Measurements from ENCODE around the gene CD72.

Gene CD72

DNA sequence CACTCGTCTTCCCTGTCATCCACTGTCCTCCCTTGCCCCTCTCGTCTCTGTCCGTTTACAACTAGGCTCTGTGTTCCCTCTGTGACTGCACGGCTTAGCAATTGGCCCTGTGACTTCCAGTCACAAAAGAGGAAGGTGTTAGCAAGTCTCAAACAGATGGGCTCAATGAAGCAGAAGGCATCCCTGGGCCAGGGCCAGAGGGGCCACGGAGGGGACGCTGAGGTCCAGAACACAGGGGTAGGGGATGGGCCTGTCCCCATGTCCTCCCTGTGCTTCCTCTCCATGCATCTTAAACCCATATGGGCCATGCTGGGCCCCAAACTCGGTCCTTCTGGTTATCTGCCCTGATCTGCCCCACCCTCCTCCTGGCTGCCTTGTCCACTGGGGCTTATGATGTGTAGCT lies at the start of gene CD72:
Gene CD72 (minus strand): TSS at position 89 of the 403 bp plus-strand sequence. CDS start 110 bp downstream, outside the sequence.
- DNase-seq: no peak

- no peak for DNase-seq
Measured at GRCh38 chr9:35667939-35668338, 49.7 kb upstream of the CD72 start.

DNA sequence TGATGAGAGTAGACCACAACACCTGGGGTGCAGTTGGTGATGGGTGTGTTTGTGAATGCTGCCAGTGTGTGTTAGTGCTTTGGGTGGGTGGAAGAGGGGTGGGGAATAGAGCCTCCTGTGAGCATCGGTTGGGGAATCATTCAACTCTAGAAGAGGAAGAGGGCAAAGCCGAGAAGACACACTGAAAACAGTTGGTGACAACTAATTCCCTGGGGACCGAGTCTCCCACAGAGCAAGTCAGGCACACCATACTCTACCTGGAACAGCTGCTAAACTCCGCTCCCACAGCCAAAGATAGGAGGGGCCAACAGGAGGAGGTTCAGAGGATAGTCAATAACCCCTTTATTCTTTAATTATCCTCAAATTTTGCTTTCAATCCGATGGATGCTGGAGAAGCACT lies 48.3 kb upstream of the CD72 start:
- no peak for DNase-seq

DNA sequence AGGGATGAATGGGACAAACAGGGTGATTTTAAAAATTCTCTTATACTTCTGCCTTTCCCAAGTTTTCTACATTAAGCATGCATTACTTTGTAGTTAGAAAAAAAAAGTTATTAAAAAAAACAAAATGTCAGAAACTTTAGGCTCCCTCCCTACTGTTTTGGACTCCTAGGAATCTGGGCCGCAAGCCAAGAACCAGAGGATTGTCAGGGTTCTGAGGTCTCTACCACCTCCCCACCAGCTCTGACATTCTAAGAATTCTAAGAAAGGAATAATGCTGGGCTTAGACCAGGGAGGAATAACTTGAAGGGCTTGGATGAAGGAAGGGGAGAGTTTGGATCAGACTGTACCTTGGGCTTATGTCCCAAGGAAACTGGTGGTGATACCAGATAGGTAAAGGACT lies 47.8 kb upstream of the CD72 start:
- DNase-seq: no peak

DNA sequence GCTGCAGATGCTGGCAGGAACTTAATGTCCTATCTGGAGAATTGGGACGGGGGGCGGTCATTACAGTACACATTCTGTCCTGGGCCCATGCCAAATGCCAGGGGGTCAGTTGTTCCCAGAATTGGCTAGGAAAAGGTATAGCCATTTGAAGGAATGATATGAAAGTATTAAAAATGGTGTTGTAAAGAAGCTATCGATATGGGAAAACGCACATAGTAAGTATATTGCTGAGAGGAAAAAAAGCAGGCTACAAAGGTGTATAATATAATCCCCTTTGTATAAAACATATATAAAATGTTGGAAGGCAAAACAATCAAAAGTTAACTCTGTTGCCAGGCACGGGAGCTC lies 47.2 kb upstream of the CD72 start:
- DNase-seq: no peak

DNA sequence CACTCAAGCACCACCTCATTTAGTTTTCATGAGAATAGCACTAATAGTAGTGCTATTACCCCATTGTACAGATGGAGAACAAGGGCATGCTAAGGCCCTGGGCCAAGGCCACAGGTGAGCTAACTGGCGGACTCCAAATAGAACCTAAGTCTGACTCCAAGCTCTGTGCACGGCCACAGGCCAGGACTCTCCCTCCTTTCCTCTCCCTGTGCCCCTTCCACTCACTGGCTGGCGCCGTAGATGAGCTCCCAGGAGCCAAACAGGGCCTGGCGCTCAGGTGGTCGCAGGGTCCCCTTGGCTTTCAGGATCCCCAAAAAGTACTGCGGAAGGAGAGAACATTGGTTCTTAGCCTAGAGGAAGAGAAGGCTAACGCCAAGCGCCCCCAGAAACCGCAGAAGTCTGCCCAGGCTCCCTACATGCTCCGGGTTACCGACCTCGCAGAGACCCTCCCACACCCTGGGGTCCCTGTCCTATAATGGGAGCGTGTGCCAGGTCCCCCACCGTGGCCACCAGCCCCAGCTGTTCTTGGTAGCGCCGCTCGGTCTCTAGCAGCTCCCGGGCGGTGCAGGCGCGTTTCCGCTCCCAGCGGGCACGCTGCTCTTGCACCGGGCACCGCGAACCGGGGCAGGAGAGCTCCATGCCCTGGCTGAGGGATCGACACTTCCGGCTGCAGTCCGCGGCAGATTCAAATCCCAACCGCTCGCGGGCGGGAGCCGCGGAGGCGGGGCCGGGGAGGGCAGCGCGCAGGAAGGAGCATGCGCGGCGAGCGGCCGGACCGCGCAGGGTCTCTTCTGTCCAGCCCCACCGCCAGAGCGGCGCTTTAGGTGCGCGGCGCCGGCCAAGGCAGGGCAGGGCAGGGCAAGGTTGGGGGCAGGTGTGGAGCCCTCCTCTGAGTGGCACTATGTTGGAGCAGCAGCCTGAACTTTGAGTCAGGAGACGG lies 46.6 kb upstream of the CD72 start, which contains the start of gene ARHGEF39:
Gene ARHGEF39 (minus strand): TSS at position 665 of the 940 bp plus-strand sequence. CDS start 26 bp downstream, at position 639.
- peak in 1 of 2 experiments; percentile 30 for DNase-seq

DNA sequence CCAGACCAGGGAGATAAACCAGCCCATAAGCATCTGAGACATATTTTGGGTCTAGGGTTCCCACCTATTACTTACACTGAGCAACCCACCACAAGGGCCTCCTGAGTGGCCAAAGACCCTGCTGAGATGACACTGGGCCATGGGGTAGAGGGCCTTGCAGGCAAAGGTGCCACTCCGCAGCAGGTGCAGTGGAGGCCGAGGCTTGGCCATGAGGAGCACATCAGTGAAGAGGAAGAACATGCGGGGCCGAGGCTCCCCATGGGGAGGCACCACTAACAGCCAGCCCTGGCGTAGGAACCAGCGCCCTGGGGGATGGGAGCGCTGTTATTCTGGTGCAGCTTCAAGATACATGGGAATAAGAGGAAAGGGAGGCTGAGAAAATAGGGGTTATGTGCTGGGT lies 44.2 kb upstream of the CD72 start:
- DNase-seq: no peak

- no peak for DNase-seq
Measured at GRCh38 chr9:35661756-35662350, 43.6 kb upstream of the CD72 start.

- DNase-seq: no peak
Measured at GRCh38 chr9:35660966-35661415, 42.8 kb upstream of the CD72 start.

- no peak for DNase-seq
Measured at GRCh38 chr9:35659340-35659739, 41.1 kb upstream of the CD72 start.

GRCh38 chr9:35658968-35659220 lies 40.7 kb upstream of the CD72 start:
- no peak for DNase-seq

DNA sequence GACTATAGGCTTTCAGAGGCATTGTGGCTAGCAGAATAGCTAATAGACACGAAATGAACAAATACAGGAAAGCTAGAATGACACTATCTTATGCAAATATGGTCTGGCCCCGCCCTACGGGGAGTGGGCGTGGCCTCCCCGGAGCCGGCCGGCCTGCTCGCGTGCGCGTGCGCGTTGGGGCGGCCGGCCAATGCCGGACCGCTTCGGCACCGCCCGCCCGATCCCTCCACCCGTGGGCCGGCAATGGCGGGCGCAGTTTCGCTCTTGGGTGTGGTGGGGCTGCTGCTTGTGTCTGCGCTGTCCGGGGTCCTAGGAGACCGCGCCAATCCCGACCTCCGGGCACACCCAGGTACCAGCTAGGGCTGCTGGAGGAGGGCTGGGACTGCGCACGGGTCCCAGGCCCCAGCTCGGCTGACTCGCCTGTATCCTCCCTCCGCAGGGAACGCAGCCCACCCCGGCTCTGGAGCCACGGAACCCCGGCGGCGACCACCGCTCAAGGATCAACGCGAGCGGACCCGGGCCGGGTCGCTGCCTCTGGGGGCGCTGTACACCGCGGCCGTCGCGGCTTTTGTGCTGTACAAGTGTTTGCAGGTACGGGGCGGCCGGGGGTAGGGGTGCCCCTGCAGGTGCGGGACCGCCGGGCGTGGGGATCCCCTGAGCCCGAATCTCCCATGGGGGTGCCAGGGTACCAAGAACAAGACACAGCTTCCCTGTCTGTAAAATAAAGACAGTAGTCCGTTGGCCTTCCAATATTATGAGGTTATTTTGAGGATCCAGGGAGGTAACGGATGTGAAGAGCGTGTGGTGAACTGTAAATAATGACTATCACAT lies 40.1 kb upstream of the CD72 start, which contains the start of gene CCDC107:
Gene CCDC107 (plus strand): TSS at position 156 of the 831 bp plus-strand sequence. CDS start 88 bp downstream, at position 244.
- DNase-seq: peak; percentile 75 to 80

DNA sequence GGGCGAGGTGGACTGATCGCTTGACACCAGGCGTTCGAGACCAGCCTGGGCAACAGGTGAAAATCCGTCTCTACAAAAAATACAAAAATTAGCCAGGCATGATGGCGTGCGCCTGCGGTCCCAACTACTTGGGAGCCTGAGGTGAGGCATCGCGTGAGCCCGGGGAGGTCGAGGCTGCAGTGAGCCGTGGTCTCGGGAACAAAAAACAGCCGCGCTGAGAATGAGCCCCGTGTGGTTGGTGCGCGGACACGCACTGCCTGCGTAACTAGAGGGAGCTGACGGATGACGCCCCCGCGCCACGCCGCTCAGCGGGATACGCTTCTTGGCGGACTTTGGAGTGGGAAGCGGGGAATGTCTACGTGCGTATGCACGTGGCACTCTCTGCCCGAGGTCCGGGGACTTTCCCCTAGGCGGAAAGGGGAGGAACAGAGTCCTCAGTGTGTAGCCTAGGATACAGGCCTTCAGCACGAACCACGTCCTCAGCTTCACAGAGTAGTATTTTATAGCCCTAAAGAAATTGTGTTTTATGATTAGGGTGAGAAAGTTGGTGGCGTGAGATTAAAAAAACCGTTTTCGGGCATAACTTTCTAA lies 39.4 kb upstream of the CD72 start, which contains the start of gene RMRP:
Gene RMRP (minus strand): TSS at position 474 of the 591 bp plus-strand sequence.
- peak; percentile 89 to 92 for DNase-seq

- DNase-seq: no peak
Measured at GRCh38 chr9:35656831-35657545, 38.8 kb upstream of the CD72 start.

DNA sequence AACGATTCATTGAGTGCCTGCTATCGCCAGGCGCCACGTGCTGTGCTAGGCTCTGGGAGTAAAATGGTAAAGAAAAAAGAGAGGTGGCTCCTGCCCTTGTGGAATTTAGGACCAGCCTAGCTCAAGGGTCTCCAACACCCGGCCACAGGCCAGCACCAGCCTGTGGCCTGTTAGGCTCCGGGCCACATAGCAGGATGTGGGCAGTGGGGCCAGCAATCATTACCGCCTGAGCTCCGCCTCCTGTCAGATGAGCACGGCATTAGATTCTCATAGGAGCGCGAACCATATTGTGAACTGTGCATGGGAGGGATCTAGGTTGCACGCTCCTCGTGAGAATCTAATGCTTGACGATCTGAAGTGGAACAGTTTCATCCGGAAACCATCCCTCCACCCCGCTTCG lies 38.1 kb upstream of the CD72 start:
- DNase-seq: no peak

- no peak for DNase-seq
Measured at GRCh38 chr9:35653611-35654010, 35.4 kb upstream of the CD72 start.

GRCh38 chr9:35652829-35653209 lies 34.6 kb upstream of the CD72 start:
- no peak for DNase-seq

DNA sequence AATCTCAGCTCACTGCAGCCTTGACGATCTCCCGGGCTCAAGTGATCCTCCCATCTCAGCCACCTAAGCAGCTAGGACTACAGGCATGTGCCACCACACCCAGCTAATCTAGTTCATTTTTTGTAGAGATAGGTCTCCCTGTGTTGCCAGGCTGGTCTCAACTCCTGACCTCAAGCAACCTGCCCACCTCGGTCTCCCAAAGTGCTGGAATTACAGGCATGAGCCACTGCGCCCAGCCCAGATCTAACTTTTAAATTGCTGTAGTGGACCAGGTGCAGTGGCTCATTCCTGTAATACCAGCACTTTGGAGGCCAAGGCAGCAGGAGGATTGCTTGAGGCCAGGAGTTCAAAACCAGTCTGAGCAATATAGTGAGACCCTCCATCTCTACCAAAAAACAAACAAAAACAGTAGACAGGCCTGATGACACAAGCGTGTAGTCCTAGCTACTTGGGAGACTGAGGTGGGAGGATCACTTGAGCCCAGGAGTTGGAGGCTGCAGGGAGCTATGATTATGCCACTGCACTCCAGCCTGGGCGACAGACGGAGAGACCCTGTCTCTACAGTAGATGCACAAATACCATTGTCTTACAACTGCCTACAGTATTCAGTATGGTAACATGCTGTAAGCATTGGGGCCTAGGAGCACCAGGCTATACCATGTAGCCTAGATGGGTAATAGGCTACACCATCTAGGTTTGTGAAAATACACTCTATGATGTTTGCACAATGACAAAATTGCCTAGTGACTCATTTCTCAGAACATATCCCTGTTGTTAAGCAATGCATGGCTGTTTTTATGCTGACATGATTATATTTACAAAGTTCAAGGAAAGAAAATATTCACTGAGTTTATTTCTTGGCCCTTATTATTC lies 34.0 kb upstream of the CD72 start:
- DNase-seq: no peak

DNA sequence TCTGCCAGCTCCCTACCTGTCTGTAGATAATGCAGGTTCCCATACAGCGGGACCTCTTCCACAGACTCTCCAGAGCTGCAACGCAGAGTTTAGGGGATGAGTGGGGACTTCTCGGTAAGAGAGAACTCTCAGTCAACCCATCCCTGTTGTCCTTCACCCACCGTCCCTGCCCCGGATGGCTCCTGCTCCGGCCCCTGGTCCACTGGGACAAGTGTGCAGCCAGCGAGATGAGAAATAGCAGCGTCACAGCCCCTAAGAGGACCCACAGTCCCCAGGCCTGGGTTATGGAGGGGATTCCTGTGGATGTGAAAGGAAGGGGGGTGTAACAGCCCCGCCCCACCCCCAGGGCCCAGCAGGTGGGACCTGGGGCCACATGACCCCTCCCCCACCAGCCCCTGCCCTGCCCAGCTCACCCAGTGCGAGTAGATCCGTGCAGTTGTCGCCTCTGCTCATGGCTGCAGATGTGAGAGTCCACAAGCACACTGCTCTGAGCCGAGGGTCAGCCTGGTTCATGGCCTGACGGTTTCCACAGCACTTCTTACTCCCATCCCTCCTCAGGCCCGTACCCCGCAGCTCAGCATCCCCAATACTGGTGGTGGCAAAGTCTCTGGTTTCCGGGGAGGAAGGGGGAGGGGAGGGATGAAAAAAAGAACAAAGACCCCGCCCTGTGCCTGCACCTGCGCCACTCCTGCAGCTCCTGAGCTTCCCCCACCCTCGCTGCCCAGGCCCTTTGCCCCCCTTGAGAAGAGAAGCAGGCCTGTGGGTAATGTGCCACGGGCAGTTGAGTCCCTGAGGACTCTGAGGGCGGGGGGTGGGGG lies 32.3 kb upstream of the CD72 start, which contains the start of gene SIT1:
Gene SIT1 (minus strand): TSS at position 591 of the 818 bp plus-strand sequence. CDS start 78 bp downstream, at position 513.
- DNase-seq: no peak

Data from activated CD4-positive, alpha-beta T cell treated with anti-CD3 and anti-CD28 coated beads, Interleukin-2, amount 50 U/mL, for 4 hours (primary cell).